Measurements from ENCODE around the gene SUPT7L.
"Not testable (repeated sequence)": the region's sequence is repeated elsewhere in the genome, so short reads cannot be mapped to it uniquely, and the experiment has no call there.

The SUPT7L gene

DNA sequence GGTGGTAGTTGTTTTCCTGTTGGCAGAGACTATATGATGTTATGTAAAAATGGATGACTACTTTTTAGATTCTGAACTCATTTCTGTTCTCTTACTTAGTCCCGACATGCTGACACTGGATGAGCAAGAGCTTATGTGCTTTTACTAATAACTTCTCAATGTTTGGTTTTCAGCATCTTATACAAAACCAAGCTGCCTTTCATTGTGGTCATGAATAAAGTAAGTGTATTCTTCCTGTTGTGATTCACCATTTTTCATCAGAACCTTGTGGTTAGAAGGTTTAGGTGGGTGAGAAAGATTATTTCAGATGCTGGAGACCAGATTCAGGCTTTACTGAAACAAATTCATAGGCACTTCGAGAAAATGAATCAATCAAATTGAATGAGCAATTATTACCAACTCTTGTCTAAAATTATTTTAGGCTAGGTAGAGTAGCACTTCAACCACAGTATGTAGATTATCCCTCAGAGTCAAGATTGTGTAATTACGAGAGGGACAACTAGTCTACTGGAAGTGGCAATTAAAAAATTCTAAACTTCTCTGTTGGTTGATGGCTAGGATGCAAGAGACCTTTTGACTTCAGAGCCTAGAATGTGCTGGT is 25.3 kb downstream of the SUPT7L start:
- no peak for DNase-seq (ENCODE audit: low read depth in 2 of 2)

DNA sequence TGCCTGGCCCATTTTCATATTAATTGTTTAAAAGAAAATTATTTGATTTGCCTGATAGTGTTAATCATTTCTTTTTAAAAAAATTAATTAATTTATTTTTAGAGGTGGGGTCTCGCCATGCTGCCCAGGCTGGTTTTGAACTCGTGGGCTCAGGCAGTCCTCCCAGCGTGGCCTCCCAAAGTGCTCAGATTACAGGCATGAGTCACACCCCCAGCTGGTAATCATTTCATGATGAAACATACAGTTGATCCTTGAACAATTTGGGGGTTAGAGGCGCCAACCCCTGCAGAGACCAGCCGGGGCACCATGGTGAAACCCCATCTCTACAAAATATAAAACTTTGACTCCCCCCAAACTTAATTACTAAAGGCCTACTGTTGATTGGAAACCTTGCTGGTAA is 26.6 kb downstream of the SUPT7L start:
- no peak for DNase-seq (ENCODE audit: low read depth in 2 of 2)

DNA sequence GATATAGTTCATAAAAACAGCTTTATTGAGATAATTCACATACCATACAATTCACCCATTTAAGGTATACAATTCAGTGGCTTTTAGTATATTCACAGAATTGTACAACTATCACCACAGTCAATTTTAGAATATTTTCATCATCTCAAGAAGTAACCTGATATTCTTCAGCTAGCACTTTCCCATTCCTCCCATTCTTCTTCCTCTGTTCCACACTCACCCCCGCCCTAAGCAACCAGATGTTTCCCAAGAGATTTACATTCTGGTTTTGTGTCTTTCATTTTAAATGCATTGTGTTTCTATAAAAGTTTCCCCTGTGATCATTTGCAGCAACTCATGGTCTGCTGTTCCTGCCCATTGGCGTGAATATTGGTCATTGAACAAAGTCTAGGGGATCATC is 29.1 kb downstream of the SUPT7L start:
- DNase-seq (ENCODE audit: low read depth in 2 of 2), result no peak

DNA sequence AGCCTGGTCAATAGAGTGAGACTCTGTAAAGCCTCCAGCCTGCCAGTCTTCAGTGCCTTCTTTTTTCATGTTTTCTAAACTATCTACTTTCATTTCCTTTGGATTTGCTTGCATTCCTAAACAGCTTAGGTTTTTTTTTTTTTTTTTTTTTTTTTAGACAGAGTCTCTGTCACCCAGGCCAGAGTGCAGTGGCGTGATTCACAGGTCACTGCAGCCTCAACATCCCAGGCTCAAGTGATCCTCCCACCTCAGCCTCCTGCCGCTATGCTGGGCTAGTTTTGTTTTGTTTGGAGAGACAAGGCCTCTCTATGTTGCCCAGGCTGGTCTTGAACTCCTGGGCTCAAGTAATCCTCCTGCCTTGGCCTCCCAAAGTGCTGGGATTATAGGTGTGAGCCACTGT is 33.2 kb downstream of the SUPT7L start:
- not testable (repeated sequence) for DNase-seq (ENCODE audit: low read depth in 2 of 2)

DNA sequence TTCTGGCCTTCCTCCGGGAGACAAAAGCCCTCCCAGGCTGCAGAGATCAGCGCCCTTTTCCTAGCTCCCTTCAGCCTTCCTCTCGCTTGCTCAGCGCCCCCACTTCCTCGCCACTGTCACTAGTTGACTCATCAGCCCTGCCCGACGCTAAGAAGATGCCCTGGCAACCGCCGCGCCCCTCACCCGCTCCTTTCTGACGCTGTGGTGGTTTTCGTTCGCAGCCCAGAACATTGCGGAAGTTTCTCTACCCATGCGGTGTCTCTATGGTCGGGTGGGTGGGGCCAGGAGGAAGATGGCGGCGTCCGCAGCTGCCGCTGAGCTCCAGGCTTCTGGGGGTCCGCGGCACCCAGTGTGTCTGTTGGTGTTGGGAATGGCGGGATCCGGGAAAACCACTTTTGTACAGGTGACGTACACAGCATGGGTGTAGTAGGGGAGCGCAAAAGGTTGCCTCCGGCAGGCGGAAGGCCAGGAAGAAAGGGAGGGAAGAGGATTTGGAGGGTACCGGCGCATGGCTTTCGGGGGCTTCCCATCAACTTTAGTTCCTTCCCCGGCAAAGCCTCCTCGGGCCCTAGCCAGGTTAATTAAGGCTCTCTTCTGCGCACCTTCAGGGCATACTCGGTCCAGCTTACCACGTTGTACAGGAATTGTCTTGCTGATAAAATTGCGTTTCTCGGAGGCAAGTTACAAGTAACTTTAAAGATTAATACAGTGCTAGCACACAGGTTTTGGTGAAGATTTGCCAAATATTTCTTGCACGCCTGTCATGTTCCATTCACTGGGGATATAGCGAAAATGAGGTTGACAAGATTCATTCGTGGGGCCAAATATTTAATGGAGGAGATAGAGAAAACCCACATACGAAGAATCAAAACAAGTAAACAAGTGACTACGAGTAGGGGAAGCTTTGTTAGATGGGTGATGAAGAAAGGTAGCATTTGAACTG is 34.4 kb downstream of the SUPT7L start, which contains the start of the genes CCDC121 and GPN1:
Gene CCDC121 (minus strand): TSS at position 246 of the 943 bp plus-strand sequence. CDS start 1,213 bp downstream, outside the sequence.
Gene GPN1 (plus strand): TSS at position 284 of the 943 bp plus-strand sequence. CDS start 9 bp downstream, at position 293.
- DNase-seq (ENCODE audit: low read depth in 2 of 2), result peak; percentile 89 to 93

DNA sequence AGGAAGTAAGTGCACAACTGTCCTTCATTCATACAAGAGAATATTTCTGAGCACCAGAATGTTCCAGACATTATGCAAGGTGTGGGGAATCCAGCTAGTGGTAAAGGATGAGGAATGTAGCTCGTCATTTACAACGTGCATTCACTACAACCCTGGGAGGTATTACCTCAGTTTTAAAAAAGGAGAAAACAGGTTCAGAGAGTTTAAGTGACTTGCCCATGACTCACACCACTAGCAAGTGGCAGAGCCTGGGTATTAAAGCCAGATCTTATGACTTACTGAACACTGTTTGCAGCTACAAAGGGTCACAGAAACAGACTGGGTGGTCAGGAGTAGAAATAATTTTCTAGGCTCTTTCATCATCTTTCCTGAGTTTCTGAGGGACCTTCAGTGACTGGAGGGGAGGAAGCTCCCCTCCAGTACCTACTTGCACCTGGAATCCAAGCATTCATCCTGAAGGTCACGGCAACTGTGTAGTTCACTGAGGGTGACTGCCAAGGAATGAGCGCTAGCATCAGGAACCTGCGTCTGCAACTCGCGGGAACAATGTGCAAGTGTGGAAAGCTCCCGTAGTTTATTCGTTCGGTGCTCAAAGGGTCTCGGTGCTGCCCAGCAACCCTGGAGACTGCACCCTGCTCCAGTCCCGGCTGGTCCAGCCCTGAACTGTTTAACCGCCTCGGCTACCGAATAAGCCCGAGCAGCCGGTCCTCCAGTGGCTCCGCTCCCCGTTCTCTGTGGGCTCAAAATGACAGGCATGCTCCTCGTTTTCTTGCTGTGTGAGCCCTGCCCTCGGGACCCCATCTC is 35.2 kb downstream of the SUPT7L start:
- no peak for DNase-seq (ENCODE audit: low read depth in 2 of 2)

DNA sequence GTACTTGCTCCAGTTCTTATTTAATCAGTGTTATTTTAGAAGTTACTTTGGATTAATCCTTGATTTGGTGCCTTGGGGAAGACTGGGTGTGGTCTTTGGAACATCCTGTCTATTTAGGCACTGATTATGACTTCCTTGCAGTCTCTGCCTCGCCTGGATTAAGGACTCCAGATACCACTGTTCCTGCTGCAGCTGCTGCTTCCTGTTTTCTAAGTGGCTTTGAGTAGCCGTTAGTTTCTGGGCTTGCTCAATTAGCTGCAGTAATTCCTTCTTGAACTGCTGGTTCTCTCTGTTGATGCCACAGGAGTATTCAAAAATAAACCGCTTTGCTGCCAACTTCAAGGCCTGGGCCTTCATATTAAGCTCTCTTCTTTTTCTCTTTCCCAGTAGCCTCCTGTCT is 36.5 kb downstream of the SUPT7L start:
- not testable (repeated sequence) for DNase-seq (ENCODE audit: low read depth in 2 of 2)

DNA sequence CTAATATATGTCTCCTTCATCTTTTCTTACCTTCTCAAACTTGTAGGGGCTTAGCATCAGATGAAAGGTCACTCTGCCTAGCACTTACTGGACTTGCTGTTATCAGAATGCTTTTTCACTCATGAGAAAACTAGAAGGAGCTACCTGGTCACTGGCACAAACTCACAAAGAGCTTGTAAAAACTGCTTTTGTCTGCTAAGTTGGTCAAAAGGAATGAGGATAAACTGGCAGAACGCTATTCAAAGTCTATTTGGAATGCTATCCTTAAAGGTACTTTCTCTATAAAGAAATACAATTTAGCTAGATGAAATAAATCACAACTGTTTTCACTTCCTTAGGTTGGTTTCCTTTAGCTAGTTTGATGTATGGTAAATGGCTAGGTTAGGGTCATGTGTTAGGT is 37.1 kb downstream of the SUPT7L start:
- not testable (repeated sequence) for DNase-seq (ENCODE audit: low read depth in 2 of 2)

DNA sequence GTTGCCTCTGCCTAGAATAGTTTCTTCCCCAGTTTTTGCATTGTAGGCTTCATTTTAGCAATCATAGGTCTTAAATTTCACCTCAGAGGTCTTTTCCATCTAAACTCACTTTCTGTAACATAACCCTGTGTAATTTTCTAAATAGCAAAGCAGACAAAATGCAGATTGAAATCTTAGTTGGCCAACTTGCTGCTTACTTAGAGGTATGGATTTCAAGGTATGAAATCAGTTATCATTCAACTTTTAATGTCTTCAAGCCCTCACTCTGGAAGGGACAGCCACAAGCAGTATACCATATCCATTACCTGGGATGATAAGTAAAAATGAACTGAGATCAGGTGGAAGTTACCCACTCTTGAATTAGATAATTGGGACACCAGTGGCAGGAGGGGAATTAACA is 38.5 kb downstream of the SUPT7L start:
- DNase-seq (ENCODE audit: low read depth in 2 of 2), result no peak

DNA sequence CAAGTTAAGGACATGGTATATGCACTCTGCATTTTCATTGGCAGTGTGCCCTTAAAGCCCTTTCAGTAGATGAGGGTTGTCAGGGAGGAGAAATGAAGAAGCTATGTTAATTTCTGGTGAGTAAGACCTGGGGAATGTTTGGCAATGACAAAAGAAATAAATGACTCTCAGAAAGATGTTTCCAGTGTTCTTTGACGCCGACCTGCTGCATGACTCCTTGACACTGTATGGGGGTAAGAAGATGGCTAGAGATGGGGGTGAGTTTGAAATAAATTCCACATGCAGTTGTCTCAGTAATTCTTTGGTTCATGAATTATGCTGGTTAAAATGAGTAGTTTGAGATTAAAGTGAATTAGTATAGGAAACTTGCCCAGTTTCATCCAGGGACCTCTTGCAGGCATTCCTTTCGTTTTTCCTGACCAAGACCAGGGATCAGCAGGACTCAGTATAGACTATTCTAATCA is 40.5 kb downstream of the SUPT7L start:
- no peak for DNase-seq (ENCODE audit: low read depth in 2 of 2)

DNA sequence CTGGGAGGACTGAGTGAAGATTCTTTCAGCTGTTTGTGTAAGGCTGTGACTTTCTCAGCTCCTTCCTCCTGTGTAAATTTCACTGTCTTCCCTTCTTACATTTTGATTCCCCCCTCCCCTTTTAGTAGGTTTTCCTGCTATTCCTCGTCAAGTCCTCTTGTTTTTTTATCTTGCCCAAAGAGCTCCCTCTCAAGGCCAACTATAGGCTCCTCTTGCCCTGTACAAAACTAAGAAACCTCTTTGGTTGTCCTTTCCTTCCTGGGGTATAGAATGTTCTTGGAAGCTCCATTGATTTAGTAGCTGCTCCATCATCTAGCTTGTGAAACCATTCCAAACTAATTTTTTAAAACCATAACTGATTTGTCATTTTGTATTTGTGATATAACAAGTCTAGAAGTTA is 41.9 kb downstream of the SUPT7L start:
- no peak for DNase-seq (ENCODE audit: low read depth in 2 of 2)

DNA sequence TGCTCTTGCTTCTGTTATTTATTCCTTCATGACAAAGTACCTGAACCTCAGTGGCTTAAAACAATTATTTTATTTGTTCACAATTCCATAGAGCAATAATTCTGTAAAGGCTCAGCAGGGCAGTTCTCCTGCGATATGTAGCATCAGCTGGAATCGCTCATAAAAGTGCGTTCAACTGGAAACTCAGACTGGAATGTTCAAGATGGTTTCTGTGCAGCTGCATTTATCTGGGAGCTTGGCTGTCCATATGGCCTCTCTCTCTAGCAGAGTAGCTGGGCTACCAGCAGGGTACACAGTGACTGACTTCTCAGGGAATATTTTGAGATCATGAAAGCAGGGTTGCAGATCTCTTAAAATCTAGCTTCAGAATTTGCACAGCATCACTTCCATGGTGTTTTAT is 48.1 kb downstream of the SUPT7L start:
- no peak for DNase-seq (ENCODE audit: low read depth in 2 of 2)

DNA sequence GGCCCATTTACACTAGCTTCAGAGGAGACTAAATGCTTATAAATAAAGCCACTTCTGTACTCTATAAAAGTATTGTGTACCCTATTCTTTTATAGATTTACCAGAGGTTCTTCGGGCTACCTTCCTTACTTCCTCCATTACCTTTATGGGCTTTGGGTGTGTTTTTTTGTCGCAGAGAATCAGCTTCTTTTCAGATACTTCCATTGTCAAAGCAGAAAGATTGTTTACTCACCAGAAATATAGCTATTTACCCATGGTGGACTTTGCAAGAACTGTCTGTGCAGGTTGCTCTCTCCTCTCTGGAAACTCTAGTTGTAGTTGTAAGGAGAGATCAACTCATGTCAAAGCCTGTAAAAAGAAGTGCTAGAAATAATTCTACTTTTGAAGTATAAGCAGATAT is 49.4 kb downstream of the SUPT7L start:
- DNase-seq (ENCODE audit: low read depth in 2 of 2), result no peak

DNA sequence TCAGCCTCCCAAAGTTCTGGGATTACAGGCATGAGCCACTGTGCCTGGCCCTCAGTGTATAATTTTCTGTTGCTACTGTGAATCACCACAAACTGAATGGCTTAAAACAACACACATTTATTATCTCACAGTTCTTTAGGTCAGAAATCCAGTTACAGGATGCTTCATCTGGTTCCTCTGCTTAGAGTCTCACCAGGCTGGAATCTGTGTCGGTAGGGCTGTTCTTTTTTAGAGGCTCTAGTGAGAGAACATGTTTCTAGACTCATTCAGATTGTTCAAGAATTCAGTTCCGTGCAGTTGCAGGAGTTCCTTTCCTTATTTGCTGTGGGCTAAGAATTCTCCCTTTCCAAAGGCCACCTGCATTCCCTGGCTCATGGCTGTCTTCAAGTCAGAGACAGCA is 56.8 kb downstream of the SUPT7L start:
- no peak for DNase-seq (ENCODE audit: low read depth in 2 of 2)

Measured in activated CD4-positive, alpha-beta T cell treated with anti-CD3 and anti-CD28 coated beads for 24 hours (primary cell).